Measurements from ENCODE around the gene LYRM9.
"Not testable (repeated sequence)": the region's sequence is repeated elsewhere in the genome, so short reads cannot be mapped to it uniquely, and the experiment has no call there.

The LYRM9 gene

GRCh38 chr17:27905447-27906225, 12.5 kb upstream of the LYRM9 start:
- peak; percentile 80 for DNase-seq

DNA sequence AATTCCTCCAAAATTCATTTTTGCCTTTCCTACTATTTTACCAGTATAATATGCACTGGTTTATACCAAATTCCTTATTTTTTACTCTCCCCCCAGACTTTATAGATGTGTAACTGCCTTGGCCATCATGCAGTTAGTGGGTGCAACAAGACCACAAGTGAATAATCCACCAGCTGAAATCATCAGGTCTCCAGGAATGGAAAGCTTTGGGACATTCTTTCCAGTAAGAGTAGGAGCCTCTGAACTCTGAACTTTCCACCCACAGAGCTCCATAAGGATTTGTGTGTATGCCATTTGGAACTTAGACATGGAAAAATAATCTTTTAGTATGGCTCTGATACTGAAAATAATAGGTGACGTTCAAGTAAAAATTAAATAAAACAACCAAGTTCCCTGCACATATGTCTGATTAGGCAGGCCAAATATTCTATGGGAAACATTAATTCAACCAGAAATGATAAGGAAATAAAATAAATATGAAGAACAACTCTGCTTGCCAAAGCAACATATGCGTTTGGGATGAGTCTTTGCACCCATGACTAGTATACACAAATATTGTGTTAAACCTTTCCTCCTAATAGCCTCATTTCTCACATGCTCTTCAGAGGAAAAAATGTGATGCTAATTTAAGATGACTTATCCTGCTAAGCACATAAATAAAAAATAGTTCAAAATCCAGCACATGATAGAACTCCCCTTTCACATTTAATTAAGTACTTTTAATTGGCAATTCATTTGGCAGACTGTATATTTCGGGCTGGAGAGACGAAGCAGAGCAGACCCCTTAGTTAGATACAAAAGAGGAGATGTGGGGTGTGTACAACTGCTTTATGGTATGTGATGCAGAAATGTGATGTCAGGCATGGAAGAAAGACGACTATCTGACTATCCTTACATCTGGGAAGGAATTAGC, 11.6 kb upstream of the LYRM9 start:
- peak; percentile 70 for DNase-seq

- DNase-seq = peak; percentile 91
Measured at GRCh38 chr17:27904114-27904513, 10.9 kb upstream of the LYRM9 start.

- no peak for DNase-seq
Measured at GRCh38 chr17:27899525-27899924, 6.4 kb upstream of the LYRM9 start.

- DNase-seq = no peak
Measured at GRCh38 chr17:27898096-27898495, 4.9 kb upstream of the LYRM9 start.

DNA sequence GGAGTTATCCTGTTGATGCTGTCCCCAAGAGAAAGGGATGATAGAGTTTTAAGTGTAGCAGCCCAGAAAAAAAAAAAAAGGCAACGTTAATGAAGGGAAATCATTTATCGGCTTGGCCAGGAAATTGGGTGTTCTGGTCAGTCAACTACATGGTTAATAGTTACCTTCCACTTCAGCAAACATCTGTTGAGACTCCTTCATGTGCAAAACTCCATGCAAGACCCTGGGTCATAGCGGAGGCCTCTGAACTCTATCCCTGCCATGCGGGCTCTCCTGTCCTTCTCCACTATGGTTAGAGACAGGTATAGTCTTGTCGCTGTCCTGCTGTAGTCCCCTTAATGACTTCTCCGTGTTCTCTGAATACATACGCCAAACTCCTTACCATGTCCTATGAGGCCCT, 3.5 kb upstream of the LYRM9 start:
- DNase-seq = no peak

DNA sequence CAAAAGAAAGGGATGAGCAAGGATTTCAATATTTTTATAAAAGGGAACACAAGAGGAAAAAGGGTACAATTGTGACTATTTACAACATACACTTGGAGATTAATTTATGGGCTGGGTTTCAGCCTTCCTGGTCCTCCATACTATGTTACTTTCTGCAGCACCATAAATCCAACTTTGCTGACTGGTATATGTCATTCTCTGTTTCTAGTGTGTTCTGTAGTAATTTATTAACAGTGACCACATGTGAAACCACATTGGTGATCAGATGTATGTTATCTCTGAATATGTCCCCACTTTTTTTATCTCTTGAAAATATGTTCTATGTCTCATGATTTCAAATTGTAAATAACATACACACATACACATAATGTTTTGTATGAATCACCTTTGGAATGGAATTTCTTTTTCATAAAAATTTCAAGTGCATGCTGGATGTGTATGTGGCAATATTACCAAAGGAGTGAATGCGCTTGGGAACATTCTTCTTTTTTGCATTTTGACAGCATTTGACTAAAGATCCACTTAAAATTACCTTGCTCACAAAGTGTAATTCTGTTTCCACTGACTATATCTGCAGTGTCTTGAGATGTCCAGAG, 2.9 kb upstream of the LYRM9 start:
- DNase-seq = no peak

DNA sequence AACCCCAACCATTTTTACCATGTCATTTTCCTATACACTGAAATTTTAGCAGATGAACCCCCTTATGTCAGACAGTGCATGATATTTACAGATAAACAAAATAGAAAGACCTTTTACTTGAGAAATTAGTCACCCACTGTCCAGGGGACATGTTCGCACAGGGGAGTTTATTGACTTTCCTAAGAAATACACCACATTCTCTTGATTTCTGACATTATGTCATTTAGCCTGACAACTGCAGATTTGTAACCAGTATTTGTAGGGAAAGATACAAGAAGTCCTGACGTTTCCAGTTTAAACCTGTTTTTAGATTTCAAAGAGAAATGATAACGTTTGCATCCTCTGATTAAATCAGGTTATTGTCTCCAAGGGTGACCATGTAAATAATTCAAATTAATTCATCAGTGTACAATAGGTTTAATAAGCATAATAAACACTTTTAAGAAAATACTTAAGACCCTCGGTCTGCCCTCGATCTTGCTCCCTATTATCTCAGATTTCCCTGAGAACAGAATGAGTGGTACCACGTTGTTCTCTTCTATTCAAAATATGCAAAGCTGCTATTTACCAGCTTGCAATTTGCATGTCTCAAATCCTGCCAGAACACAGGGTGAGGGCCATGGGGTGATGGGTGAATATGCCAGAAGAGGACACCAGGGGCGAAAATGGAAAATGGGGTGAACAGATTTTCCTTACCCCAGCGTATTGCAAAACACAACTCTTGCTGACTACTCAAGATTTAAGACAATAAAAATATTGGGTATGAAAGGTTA, 2.1 kb upstream of the LYRM9 start:
- peak; percentile 94 for DNase-seq

- no peak for DNase-seq
Measured at GRCh38 chr17:27893841-27894503, 807 bp upstream of the LYRM9 start.

- DNase-seq = no peak
Measured at GRCh38 chr17:27892542-27892865, 661 bp downstream of the LYRM9 start.

- no peak for DNase-seq
Measured at GRCh38 chr17:27891841-27892240, 1.3 kb downstream of the LYRM9 start.

GRCh38 chr17:27889711-27890251, 3.4 kb downstream of the LYRM9 start:
- DNase-seq = no peak

- no peak for DNase-seq
Measured at GRCh38 chr17:27888945-27889344, 4.2 kb downstream of the LYRM9 start.

GRCh38 chr17:27888067-27888466, 5.1 kb downstream of the LYRM9 start:
- DNase-seq = no peak

- not testable (repeated sequence) for DNase-seq
Measured at GRCh38 chr17:27886348-27886906, 6.7 kb downstream of the LYRM9 start.

DNA sequence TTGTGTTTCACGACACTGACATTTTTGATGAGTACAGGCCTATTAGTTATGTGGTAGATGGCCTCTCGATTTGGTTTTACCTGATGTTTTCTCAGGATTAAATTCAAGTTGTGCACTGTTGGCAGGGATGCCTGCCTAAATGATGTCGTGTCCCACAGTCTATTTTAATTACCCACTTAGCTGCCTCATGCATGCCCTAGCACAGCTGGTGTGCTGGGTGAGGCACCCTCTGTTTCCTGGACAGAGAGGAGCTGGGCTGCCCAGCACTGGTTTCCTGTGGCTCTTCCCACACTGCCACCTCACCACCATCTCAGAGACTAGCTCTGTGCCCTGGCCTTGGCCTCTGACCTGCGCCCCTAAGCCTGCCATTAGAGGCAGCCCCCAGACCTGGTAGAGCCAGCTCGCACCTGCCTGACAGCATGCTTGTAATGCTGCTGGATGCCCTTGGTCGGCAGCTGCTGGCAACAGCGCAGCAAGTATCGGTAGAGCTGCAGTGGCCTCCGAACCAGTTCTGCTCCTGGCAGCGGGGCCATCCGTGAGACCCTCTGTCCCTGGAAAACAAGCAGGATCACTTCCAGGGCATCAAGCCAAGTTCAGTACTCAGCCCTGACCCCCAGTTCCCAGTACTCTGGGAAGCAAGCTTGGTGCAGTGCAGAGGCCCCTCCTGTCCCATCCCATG, 10.9 kb downstream of the LYRM9 start:
- no peak for DNase-seq

DNA sequence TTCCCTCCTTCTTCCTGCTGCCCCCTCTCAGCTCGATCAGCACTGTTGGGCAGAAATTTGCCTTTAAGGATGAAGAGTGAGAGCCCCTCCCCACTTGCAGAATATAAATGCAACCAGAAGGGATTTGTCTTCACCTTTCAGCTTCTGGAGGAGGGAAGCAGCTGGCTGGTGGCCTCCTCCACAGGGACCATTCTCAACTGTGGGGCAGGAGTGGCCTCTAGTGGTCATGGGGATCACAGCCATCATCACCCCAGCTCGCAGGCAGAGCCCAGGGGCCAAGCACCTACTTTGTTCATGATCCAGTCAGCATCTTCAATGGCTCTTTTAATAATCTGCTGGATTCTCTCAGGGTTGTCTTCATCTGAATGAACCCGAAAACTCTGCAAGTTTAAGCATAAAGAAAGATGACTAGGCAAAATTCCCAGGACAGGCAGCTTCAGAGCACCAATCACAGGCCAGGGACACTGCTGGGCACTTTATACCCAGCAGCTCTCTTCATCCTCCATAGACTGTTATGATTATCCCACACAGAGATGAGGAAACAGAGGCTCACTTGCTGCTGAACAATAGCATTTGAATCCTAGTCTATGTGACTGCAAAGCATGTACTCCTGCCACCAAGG, 13.1 kb downstream of the LYRM9 start:
- DNase-seq = peak; percentile 29

DNA sequence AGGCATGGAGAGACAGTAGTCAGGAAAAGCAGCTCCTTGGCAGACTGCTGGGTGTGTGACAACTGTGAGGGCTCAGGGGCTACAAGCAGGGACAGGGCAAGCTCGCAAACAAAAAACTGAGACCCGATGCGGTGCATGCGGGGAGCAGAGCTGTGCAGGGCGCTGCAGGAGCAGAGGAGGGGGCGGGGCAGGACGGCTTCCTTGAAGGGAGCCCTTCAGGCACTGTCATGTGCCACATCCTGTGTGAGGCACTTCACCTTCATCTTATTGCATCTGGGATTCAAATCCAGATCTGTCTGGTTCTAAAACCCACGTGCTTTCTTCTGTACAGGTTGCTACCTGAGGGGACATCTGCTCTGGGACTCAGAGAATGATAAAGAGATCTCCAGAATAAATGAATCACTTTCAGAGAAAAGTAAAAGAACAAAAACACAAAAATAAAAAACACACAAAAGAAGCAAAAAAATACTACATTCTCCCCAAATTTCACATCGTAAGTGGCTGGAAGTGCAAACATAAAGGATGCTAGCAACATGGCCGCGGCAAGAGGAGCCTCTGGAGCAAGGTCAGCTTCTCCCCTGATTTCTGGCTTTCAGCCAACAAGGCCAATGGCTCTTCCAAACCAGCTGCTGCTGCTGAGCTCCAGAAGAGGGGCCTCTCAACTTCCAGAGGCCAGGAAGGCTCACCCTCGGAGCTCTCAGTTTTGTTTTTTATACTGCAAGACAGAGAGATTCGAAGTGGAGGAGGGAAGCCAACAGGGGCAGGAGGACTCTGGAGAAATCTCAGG, 14.2 kb downstream of the LYRM9 start:
- no peak for DNase-seq

DNA sequence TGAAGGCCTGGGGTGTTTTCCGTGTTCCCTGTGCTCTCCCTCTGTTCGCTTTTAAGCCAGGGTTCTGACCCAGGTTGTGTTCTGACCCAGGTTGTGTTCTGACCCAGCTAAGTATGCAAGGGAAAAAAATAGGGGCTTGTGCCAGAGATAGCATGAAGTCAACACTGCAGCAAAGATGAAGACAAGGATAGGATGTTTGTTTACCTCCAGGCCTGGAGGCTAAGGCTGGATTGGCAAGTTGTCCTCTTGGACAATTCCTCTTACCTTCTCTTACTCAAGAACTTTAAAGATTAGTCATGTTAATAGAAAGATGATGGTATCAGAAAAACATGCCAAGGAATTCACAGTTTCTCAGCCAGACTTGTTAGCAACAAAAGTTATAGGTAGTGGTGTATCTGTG, 19.4 kb downstream of the LYRM9 start:
- DNase-seq = no peak

DNA sequence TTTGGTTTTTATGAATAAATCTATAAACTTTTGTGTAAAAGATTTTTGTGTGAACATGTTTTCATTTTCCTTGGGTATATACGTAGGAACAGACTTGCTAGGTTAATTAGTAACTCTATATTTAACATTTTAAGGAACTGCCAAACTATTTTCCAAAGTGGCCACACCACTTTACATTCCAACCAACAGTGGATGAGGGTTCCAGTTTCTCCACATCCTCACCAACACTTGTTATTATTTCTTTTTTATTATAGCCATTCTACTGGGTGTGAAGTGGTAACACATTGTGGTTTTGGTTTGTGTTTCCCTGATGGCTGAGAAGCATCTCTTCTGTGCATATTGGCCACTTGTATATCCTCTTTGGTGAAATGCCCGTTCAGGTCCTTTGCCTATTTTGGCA, 20.0 kb downstream of the LYRM9 start:
- DNase-seq = no peak
